Stomach smooth muscle (tissue), 2 donors: ENCODE results near the gene SLX4IP.

Experiments used
- H3K27ac ChIP-seq: one replicate; pipeline ENCODE4 v1.7.0; 2013; ENCODE audit warnings: mild to moderate bottlenecking, low read length, inconsistent platforms
- H3K27me3 ChIP-seq, 2 donors: one replicate each; pipeline ENCODE4 v1.7.0; 2013; ENCODE audit warnings: low read length in 2 of 2; ENCODE audit not compliant: insufficient read depth in 2 of 2, control insufficient read depth in 1 of 2
- H3K36me3 ChIP-seq, 2 donors: one replicate each; pipeline ENCODE4 v1.7.0; 2013; ENCODE audit warnings: low read length in 2 of 2; ENCODE audit not compliant: control insufficient read depth in 2 of 2, insufficient read depth in 2 of 2
- H3K4me1 ChIP-seq: one replicate; pipeline ENCODE4 v1.7.0; 2013; ENCODE audit warnings: low read length; ENCODE audit not compliant: control insufficient read depth, insufficient read depth
- H3K4me3 ChIP-seq, 2 donors: one replicate each; pipeline ENCODE4 v1.7.0; 2013; ENCODE audit warnings: low read length in 2 of 2
- H3K9ac ChIP-seq, 2 donors: one replicate each; pipeline ENCODE4 v1.7.0; 2013; ENCODE audit warnings: low read length in 2 of 2, mild to moderate bottlenecking in 1 of 2
- H3K9me3 ChIP-seq, 2 donors: one replicate each; pipeline ENCODE4 v1.7.0; 2013; ENCODE audit warnings: low read length in 2 of 2; ENCODE audit not compliant: control insufficient read depth in 2 of 2
- donor health status: healthy.
- donor health status: Pancreatic carcinoma.

SLX4IP gene

DNA sequence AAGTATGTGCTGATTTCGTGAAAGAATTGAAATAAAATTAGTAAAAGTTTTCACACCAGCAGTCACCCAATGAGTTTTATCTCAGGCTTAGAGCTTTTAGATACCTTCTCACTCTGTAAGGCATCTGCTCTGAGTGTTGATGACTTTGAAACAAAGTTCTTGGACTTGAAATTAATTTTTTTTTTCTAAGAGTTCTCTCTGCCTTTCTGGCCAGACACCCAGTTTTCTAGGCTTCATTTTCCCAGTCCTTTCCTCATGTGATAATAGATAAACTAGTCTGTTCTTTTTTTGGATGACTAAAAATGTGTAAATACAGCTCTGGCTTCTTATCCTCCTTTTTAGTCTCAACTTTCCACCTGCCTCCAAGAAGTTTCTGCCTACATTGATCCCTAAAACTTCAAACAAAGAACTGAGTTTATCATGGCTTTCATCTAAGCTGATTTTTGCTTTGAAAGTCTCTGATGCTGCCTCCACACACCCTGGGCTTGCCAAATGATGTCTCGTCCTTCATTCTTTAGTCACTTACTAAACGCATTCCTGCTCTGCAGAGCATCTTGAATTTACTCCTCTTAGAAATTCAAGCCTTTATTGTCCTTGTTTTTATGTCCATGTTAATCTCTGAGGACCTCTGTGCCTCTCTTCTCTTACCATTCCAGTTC is 32.7 kb downstream of the SLX4IP start:
- no peaks in the 10 kb centered on the region for H3K27me3 ChIP-seq
- H3K4me1 ChIP-seq = no peaks in the 10 kb centered on the region
- no peak overlapping the region for H3K4me3 ChIP-seq
- H3K9ac ChIP-seq = no peak overlapping the region
- no peaks in the 10 kb centered on the region for H3K36me3 ChIP-seq
- no peak overlapping the region for H3K27ac ChIP-seq
- no peaks in the 10 kb centered on the region for H3K9me3 ChIP-seq

DNA sequence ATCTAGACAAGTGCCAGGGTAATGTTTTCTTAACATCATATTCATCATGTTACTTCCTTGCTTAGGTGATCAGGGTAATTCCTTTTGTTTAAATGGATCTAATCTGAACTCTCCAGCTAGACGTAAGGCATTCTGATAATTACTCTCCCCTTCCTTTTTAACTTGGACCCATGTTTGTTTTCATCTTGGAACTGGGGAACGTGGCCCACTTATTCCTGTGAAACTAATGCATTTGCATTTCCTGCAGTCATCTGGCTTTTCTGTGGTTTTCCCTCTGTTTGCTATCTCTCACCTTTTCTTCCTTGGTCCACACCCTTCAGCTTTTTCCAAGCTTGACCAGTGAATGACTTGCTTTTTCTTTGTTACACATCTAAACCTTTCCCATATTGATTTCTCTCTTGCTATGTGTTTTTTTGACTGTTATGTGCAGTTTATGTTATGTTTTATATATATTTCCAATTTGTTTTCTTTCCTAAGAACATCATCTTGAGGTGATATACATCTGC is 33.3 kb downstream of the SLX4IP start:
- no peaks in the 10 kb centered on the region for H3K4me1 ChIP-seq
- H3K27me3 ChIP-seq = no peaks in the 10 kb centered on the region
- H3K9ac ChIP-seq = no peak overlapping the region
- no peak overlapping the region for H3K4me3 ChIP-seq
- H3K9me3 ChIP-seq = no peaks in the 10 kb centered on the region
- no peaks in the 10 kb centered on the region for H3K36me3 ChIP-seq
- H3K27ac ChIP-seq = no peak overlapping the region

DNA sequence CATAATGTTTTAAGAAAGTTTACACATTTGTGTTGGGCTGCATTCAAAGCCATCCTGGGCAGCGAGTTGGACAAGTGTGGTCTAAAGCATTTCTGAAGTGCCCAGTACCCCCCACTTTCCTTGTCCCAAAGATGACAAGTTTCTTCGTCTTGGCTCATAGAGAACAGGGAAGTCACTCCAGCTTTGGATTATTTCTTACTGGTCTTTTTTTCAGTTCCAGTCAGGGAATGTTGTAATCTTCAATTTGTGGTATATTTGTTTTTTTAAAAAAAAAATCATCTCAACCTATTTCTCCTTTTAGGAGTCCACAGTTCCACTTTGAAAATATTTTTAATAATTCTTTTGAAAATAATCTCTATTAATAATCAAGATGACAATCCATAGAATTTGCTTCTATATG is 34.0 kb downstream of the SLX4IP start:
- Histone ChIP-seq H3K9ac (no peak overlapping the region), H3K27ac (no peak overlapping the region), H3K9me3 (no peaks in the 10 kb centered on the region), H3K4me1 (peaks cover 2% of the 10 kb centered on the region), H3K36me3 (no peaks in the 10 kb centered on the region), H3K4me3 (no peak overlapping the region), H3K27me3 (no peaks in the 10 kb centered on the region)

DNA sequence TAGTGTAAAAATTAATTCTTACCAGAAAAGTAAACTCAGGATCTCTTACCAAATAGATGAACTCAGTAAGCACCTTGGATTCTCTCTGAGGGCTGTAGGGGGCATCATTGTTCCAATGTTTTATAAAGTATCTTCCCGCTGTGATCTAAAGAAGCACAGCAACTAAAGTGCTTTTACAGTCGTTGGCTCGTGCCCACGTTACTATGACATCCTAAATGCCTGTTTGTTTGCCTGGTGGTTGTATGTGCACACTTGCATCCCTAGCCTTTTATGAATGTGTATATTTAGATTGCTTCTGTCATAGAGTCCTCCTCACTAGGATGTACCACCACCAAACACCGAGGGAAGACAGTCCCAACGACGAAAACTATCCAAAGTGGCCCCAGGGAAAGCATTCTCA is 34.5 kb downstream of the SLX4IP start:
- Histone ChIP-seq H3K27ac (no peak overlapping the region), H3K36me3 (no peaks in the 10 kb centered on the region), H3K9me3 (no peaks in the 10 kb centered on the region), H3K4me3 (no peak overlapping the region), H3K4me1 (peaks cover 3% of the 10 kb centered on the region), H3K9ac (no peak overlapping the region), H3K27me3 (no peaks in the 10 kb centered on the region)

DNA sequence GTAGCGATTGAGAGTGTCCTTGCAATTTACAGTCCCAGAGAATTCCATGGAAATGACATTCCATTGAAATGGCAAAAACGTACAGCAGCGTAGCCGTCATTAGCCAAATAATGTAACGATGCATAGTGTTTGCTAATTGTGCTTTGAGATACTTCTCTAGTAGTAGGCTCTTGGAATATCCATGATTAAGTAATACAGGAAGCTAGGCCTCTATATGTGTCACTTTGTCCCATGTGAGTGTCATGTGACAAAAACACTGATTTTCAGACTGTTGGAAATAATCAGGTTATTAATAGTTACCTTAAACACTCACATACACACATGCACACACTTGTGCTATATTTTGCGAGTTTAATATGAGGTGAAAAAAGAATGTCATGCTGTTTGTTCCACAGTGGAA is 35.2 kb downstream of the SLX4IP start:
- Histone ChIP-seq H3K27ac (no peak overlapping the region), H3K36me3 (no peaks in the 10 kb centered on the region), H3K4me1 (peaks cover 3% of the 10 kb centered on the region), H3K9me3 (no peaks in the 10 kb centered on the region), H3K9ac (no peak overlapping the region), H3K4me3 (no peak overlapping the region), H3K27me3 (no peaks in the 10 kb centered on the region)

DNA sequence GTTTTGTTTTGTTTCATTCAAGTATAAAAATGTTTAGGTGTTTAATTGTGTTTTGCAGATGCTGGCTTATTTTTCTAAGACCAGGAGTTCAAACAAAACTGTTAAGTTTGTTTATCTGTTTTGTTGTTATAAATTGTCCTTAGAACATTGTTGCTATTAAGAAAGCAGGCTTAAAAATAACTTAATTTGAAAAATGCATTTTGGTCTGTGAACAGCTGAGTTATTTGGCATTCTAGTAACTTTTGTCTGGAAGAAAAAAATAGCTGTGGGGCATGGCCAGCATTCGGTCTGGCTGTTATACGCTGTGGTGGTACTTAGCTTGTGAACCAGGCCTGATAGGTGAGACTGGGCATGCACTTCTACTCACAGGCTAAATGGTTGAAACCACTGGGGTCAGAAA is 37.8 kb downstream of the SLX4IP start:
- no peaks in the 10 kb centered on the region for H3K9me3 ChIP-seq
- no peak overlapping the region for H3K4me3 ChIP-seq
- H3K36me3 ChIP-seq = no peaks in the 10 kb centered on the region
- no peak overlapping the region for H3K9ac ChIP-seq
- no peak overlapping the region for H3K27ac ChIP-seq
- H3K4me1 ChIP-seq = peaks cover 3% of the 10 kb centered on the region
- H3K27me3 ChIP-seq = no peaks in the 10 kb centered on the region

DNA sequence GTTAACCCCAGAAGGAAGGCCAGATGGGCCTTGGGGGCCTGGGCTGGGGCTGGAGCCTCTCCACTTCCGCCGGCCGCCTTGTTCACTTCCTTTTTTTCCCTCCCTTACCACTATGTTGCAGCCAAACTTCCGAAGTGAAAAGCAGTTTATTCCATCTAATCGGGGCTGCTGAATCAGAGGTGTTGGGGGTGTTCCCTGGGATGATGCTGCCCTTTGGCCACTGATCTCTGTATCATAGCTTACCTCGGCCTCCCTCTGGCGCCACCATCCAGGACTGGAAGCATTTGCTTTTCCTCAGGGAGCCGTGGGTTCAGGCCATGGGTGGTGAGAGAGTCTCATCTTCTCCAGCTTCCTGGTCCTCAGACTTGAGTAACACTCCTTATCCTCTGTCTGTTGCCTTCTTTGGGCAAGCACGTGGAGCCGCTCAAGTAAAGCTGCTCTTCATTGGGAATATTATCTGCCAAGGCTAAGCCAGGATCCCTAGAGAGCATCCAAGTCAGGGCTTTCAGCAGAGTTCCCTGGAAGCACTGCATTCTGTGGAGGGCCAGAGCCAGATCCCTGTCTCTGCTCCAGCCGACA is 39.6 kb downstream of the SLX4IP start:
- Histone ChIP-seq H3K27ac (no peak overlapping the region), H3K9me3 (no peaks in the 10 kb centered on the region), H3K36me3 (no peaks in the 10 kb centered on the region), H3K4me1 (peaks cover 3% of the 10 kb centered on the region), H3K9ac (no peak overlapping the region), H3K4me3 (no peak overlapping the region), H3K27me3 (no peaks in the 10 kb centered on the region)

DNA sequence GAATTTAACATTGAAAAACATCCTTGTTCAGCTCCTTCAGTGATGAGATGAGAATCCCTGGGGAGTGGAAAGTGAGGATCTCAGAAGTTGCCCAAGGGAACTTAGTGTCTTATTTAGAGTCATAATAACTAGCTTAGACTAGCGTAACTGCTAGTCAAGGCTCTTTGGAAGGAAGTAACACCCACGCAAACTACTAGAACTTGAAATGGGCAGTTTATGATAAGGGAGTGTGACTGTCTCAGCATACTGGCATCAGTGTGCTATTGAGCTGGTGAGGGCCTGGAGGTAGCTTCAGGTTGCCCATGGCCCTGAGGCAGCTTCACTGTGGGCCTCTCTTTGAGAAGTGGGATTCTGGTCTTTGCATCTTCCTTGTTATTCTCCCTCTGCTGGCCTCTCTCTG is 40.1 kb downstream of the SLX4IP start:
- Histone ChIP-seq H3K36me3 (no peaks in the 10 kb centered on the region), H3K27me3 (no peaks in the 10 kb centered on the region), H3K9me3 (no peaks in the 10 kb centered on the region), H3K27ac (no peak overlapping the region), H3K4me3 (no peak overlapping the region), H3K9ac (no peak overlapping the region), H3K4me1 (peaks cover 3% of the 10 kb centered on the region)

DNA sequence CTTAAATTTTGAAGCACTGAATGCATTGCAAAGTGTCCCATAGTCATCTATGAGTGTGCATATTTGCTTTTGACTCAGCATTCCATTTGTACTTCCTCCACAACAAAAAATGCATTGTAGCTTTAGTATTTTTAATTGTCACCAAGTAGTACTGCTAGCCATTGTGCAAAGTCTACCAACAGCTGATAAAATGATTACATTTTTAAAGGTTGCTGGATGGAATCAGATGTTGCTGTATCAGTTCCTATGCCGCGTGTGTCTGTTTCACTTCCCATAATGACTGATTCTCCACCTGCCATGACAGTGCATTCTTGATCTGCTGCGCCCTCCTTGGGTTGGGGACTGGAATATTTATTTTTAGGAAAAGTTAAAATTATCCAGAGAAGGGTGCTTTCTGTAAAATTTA is 41.2 kb downstream of the SLX4IP start:
- Histone ChIP-seq H3K9ac (no peak overlapping the region), H3K36me3 (no peaks in the 10 kb centered on the region), H3K9me3 (no peaks in the 10 kb centered on the region), H3K4me3 (no peak overlapping the region), H3K4me1 (peaks cover 3% of the 10 kb centered on the region), H3K27me3 (no peaks in the 10 kb centered on the region), H3K27ac (no peak overlapping the region)

DNA sequence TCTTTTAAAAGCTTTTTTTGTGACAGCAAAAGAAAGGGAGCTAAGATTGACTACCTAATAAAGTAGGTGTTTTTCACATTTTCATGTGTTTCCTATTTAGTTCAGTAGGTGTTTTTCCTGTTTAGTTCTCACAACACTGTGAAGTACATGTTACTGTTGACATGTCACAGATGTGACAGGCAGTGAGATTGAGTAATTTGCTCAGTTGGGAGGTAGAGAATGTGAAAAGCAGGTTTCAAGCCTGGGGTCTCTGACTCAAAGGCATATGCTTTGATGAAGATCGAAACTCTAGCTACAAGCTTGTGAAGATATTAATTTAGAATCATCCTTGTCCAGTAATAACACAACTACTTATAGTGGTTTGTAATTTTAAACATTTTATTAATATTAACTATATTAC is 43.1 kb downstream of the SLX4IP start:
- Histone ChIP-seq H3K4me3 (no peak overlapping the region), H3K27ac (no peak overlapping the region), H3K27me3 (no peaks in the 10 kb centered on the region), H3K9ac (no peak overlapping the region), H3K4me1 (peaks cover 3% of the 10 kb centered on the region), H3K36me3 (no peaks in the 10 kb centered on the region), H3K9me3 (no peaks in the 10 kb centered on the region)

DNA sequence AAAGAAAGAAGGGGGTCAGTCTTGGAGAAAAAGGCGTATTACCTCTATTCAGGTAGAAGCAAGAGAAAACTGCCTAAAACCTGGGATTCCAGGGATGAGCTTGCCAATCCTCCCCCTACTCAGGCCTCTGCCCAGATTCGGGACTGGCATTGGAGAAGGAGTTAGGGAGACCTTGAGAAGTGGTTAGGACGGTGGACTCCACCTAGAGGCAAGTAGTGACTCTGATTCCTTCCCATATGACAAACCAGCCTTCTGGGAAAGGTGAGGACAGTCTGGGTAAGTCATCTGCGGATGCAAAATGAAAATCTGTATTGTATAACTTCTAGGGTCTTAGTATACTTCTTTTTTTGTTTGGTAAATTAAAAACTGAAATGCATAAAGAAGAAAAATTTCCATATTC is 43.8 kb downstream of the SLX4IP start:
- H3K4me3 ChIP-seq = no peak overlapping the region
- H3K36me3 ChIP-seq = no peaks in the 10 kb centered on the region
- H3K27ac ChIP-seq = no peak overlapping the region
- H3K4me1 ChIP-seq = peaks cover 3% of the 10 kb centered on the region
- no peak overlapping the region for H3K9ac ChIP-seq
- H3K9me3 ChIP-seq = no peaks in the 10 kb centered on the region
- no peaks in the 10 kb centered on the region for H3K27me3 ChIP-seq
